ENCODE data around the gene CACNA2D2. TPM values are rescaled to one million over a fixed set of nuclear protein-coding genes. Genes with fewer than 3 reads are reported as not detected.

CACNA2D2 gene
- total and polyA plus RNA-seq, 2 of the 8 experiments (the other 6 are each of a cell fraction or from before 2014, with no cell fraction given) = 14.1 to 25.0 TPM

- Histone ChIP-seq H3K56ac (replicated peaks; ENCODE audit: insufficient read length, low read depth, low read length) (no peak overlapping the region), H3K36me3 (ENCODE audit: control insufficient read depth in 2 of 4, insufficient read depth in 4 of 4, low read length in 3 of 4) (no peaks in the 10 kb centered on the region), H3K4me3 (ENCODE audit: extremely low read depth in 1 of 4, insufficient read depth in 2 of 4, low read depth in 3 of 4, low read length in 4 of 4) (no peak overlapping the region), H4K8ac (ENCODE audit: extremely low read depth, insufficient read depth, low read length) (no peak overlapping the region), H3K27me3 (replicated peaks in 1 of 4; ENCODE audit: control insufficient read depth in 3 of 4, extremely low read depth in 1 of 4, insufficient read depth in 3 of 4, low read length in 3 of 4) (no peaks in the 10 kb centered on the region), H4K20me1 (replicated peaks in 1 of 2; ENCODE audit: control insufficient read depth in 1 of 2, insufficient read depth in 2 of 2, low read length in 2 of 2) (peaks cover 3 to 4% of the 10 kb centered on the region in 2 experiments), H3K4ac (replicated peaks; ENCODE audit: insufficient read length, low read depth, low read length) (no peak overlapping the region), H4K91ac (replicated peaks; ENCODE audit: insufficient read length, low read length) (no peak overlapping the region), H2BK12ac (ENCODE audit: low read depth, low read length) (no peak overlapping the region), H3K27ac (ENCODE audit: low read depth, low read length) (no peak overlapping the region), H3K18ac (ENCODE audit: extremely low read depth, low read length) (no peak overlapping the region), H2AK5ac (ENCODE audit: low read depth, low read length) (no peak overlapping the region), H2BK15ac (ENCODE audit: low read length) (no peak overlapping the region), H2BK20ac (ENCODE audit: low read length) (no peak overlapping the region), H3K4me2 (ENCODE audit: insufficient read depth in 1 of 2, low read depth in 2 of 2, low read length in 2 of 2) (no peak overlapping the region), H3K9ac (replicated peaks in 1 of 4; ENCODE audit: extremely low read depth in 1 of 4, low read depth in 3 of 4, low read length in 3 of 4) (no peak overlapping the region), H4K5ac (ENCODE audit: insufficient read length, low read depth, low read length) (no peak overlapping the region), H3K14ac (ENCODE audit: insufficient read length) (no peak overlapping the region), H3K23ac (ENCODE audit: insufficient read length) (no peak overlapping the region), H2BK120ac (replicated peaks; ENCODE audit: low read depth, low read length) (no peak overlapping the region), H3K9me3 (ENCODE audit: insufficient read depth in 2 of 2, low read depth in 1 of 2, low read length in 1 of 2) (no peaks in the 10 kb centered on the region), H2BK5ac (ENCODE audit: low read depth, low read length) (no peak overlapping the region), H3K4me1 (replicated peaks in 1 of 4; ENCODE audit: control insufficient read depth in 3 of 4, insufficient read depth in 4 of 4, low read length in 3 of 4) (peaks cover 0 to 4% (median 1%) of the 10 kb centered on the region in 4 experiments; a peak in 3 of 7 replicates), H2AFZ (ENCODE audit: low read length) (no peak overlapping the region), H3K79me1 (ENCODE audit: low read depth, low read length) (no peaks in the 10 kb centered on the region), H3K23me2 (ENCODE audit: low read depth, low read length) (no peaks in the 10 kb centered on the region), H3K79me2 (ENCODE audit: control insufficient read depth in 1 of 2, insufficient read depth in 2 of 2, low read length in 2 of 2) (no peaks in the 10 kb centered on the region)
- ChIA-PET POLR2A (ENCODE audit: partially characterized antibody) (no interaction called here), CTCF (ENCODE audit: partially characterized antibody) (interaction anchor here (0.8 to 23.2 kb wide), 3 partner anchors 10 to 104 kb away, joined by 3 to 473 read pairs (median 3); no protein-coding TSS in a partner anchor)
- FAIRE-seq (no peak), DNase-seq (ENCODE audit: low read depth in 1 of 2, low spot score in 2 of 2) (no peak)
- 80% methylated on average over 7 of the region's 7 CpGs; no CpG with 5 or more reads in 1 of the 2 experiments for WGBS, 2 experiments (ENCODE audit: extremely low coverage in 1 of 2, insufficient coverage in 1 of 2, insufficient read length in 1 of 2, insufficient replicate concordance in 2 of 2, low coverage in 1 of 2, low lambda C conversion rate in 2 of 2, missing lambda C conversion rate in 1 of 2)
- TF ChIP-seq SUZ12 (IDR thresholded peaks at IDR 0.05; ENCODE audit: low read length) (no peak), CBX5 (IDR thresholded peaks at IDR 0.05; ENCODE audit: low read depth, low read length) (no peak), NRF1 (IDR thresholded peaks at IDR 0.05; ENCODE audit: low read depth, low read length) (no peak), POLR2A (IDR thresholded peaks at IDR 0.05; ENCODE audit: control extremely low read depth in 1 of 2, low read depth in 2 of 2, low read length in 2 of 2) (no peak), TAF1 (IDR thresholded peaks at IDR 0.05; ENCODE audit: low read depth, low read length) (no peak), JUND (IDR thresholded peaks at IDR 0.05; ENCODE audit: low read length) (no peak), ZNF274 (IDR thresholded peaks at IDR 0.05; ENCODE audit: borderline replicate concordance, extremely low read depth, low read length) (no peak), ATF2 (IDR thresholded peaks at IDR 0.05; ENCODE audit: low read length) (no peak), RNF2 (IDR thresholded peaks at IDR 0.05; ENCODE audit: borderline replicate concordance, low read depth, low read length, missing control alignments, poor library complexity, severe bottlenecking) (no peak), NANOG (IDR thresholded peaks at IDR 0.05; ENCODE audit: insufficient read depth, low read depth, low read length, poor library complexity, severe bottlenecking) (no peak), SIRT6 (IDR thresholded peaks at IDR 0.05; ENCODE audit: low read length) (no peak)
Measured at GRCh38 chr3:50441424-50442217, 61.8 kb downstream of the CACNA2D2 start.

Measured in H1 (cell line).